ENCODE results near the gene LRP2.
"Not testable (repeated sequence)": the region's sequence is repeated elsewhere in the genome, so short reads cannot be mapped to it uniquely, and the experiment has no call there.

Gene LRP2

DNA sequence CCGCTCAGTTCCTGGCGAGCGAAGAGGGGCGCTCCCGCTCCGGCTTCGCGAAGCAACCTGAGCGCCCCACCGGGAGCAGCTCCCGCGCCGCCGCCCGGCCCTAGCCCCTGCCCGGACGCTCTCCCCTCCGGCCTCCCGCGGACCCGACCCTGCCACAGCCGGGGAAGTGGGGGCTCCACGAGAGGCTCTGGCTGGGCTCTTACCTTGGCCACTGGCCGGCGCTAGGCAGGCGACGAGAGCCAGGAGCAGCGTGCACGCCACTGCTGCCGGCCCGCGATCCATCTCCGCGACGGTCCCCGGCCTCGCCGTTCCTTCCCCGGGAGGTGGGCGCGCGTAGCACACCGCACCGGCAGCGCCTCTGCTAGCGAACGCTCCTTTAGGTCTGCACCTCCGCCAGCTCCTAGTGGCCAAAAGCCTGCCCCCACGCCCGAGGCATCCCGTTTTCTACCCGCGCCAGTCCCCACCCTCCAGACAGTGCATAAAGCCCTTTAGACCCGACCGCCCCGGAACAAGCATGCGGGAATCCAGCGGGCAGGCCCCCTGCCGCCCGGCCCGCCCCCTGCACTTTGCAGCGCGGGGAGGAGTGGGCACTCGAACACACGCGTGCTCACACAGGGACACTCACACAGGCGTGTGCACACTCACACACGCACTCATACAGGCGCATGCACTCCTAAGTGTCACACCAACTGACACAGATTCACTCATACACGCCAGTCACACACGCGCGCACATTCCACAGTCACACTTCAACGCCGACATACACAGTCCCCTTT lies at the start of gene LRP2:
Gene LRP2 (minus strand): TSS at position 417 of the 776 bp plus-strand sequence. CDS start 135 bp downstream, at position 282.
- peak; percentile 40 to 51 for DNase-seq

DNA sequence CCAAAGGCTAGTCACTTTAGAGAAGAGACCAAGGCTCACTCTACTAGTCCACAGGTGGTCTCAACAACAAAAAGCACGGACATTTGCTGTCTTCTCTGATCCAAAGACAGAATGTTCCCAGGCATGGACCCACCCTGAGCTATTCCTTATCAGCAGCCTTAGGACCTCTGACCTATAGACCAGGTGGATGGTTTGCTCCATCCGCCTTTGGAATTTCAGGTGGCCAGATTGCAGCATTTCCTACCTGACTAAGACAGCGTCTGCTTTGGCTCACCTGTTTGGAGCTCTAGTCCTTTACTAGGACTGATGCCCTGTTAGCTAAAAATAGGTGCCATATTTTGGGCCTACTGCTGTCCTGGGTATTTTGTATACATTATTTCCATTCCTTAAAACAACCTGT lies 44.6 kb upstream of the LRP2 start:
- no peak for DNase-seq

DNA sequence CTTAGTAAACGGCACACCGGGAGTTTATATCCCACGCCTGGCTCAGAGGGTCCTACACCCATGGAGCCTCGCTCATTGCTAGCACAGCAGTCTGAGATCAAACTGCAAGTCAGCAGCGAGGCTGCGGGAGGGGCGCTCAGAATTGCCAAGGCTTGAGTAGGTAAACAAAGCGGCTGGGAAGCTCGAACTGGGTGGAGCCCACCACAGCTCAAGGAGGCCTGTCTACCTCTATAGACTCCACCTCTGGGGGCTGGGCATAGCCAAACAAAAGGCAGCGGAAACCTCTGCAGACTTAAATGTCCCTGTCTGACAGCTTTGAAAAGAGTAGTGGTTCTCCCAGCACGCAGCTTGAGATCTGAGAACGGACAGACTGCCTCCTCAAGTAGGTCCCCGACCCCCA lies 37.2 kb upstream of the LRP2 start:
- DNase-seq: not testable (repeated sequence)

DNA sequence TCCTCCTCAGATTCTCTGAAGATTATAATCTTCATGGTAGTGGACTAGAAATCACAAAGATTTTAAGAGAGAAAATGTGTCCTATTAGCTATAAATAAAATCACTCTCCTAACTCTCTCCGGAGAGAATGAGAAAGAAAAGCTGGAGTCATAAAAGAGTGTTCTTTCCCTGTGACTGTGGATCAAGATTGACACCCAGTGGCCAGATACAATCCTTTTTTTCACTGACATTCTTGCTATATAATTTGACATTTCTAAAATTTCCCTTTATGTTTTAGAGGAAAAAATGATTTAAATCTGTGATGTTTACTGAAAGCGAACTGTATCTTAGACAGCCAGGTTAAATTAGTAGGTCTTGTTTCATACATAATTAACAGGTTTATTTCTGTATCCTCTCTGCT lies 35.4 kb upstream of the LRP2 start:
- DNase-seq: no peak

DNA sequence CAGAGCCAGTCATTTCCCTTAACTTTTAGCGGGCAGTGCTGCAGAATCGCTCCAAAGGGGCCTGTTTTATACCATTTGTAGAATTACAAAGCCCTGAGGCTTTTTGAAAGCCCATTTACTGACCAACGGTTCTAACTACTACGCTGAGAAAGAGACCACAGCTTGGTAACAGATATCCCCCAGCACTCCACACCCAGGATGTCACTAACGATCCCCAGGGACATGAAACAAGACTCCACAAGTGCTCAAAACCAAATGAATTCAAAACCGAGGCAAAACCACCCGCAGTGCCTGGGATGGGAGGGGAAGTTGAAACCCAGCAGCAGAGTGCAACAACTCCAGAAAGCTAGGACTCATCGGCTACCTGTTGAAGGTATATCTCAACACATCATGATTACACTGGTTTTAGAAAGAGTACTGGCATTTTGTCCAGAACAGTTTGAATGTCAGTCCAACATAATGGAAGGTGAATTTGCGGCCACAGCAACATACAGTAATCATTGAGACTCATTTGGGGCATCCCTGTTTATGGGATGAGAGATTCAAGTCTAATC lies 33.6 kb upstream of the LRP2 start:
- DNase-seq: no peak

DNA sequence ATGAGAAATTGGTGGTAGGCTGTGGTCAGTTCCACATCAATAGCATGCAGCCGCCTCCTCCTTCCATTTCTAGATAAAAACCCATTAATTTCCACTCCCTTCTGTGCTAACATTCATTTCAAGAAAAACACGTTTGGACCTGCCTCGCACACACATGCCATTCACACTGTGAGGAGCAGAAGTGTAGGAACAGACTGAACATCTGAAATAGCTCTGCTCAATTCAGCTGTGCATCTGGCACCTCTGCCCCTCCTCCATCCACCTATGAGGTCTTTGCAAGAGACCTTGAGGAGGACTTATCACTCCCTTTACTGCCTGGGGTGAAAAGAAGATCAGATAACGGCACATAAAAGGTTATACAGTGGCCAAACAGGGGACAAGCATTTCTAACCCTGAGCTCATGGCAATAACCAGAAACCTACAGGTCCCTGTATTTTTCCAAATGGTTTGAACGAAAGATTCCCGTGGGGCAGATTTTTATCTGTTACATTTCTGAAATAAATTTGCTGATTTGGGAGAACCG lies 30.8 kb upstream of the LRP2 start:
- DNase-seq: no peak

DNA sequence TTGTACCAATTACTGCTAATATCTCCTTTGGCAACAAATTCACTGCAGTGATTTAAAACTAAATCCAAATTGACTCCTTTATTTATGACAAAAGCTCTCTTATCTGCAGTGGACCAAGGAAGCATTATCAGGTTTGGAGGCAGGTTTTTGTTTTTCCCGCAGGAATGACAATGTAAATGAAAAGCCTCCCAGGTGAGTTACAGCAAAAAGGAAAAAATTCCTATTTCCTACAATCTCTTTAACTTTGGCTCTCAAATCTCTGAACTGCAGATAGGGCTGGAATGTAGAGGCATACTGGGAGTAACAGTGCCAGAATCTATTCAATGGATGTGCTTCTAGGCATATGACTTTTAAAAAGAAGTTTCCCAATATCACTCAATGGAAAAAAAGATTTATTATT lies 28.9 kb upstream of the LRP2 start:
- no peak for DNase-seq

DNA sequence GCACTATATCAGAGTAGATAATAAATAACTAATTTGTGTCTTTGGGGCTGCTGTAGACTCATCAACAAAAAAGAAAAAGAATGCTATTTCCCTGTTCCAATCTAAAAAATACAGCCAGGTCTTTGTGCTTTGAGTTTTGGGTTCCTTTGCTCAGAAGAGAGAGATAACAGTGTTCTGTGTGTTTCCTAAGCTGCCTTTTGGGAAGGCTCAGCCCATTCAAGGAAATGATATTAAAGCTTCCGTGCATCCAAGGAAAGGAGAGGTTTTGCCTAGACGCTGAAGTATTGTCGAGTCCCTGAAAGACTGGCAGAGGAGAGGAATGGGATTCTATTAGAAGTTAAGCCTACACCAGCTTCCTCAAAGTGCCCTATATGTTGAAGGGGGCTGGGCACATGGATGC lies 25.8 kb upstream of the LRP2 start:
- DNase-seq: no peak

DNA sequence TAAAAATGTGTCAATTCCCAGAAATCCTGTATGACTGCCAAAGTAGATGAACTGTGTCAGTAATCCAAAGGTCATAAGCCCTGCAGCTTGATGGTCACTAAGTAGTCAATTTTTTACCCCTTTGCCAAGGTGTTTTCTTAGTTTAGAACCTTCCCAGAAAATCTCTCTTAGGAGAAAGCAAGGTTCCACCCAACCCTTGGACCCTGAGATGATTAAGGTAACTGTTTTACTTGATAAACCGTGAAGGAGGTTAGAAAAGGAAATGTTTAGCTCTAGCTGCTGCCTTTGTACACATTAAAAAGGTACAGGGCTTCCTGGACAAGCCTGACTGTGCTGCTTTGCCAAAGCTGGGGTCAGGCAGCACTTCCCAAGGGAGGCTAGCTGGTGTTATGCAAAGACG lies 24.4 kb upstream of the LRP2 start:
- no peak for DNase-seq

DNA sequence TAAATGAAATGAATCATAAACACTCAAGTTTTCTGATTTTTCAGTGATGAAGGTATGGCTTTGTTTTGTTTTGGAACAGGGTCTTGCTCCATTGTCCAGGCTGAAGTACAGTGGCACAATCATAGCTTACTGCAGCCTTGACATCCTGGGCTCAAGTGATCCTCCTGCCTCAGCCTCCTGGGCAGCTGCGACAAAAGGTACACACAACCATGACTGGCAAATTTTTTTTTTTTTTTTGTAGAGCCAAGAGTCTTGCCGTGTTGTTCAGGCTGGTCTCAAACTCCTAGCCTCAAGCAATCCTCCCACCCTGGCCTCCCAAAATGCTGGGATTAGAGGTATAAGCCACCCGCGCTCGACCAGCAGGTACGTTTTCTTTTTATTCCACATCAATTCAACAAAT lies 22.5 kb upstream of the LRP2 start:
- DNase-seq: no peak

DNA sequence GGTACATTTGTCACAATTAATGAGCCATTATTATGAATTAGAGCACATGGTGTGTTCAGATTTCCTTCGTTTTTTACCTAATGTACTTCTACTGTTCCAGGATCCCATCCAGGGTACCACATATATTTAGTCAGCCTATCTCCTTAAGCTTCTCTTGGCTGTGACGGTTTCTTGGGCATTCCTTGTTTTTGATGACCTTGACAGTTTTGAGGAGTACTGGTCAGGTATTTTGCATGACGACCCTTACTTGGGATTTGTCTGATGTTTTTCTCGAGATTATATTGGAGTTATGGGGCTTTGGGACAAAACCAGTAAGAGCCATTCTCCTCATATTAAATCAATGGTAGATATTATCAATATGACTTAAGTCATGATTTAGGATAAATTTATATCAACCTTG lies 10.2 kb upstream of the LRP2 start:
- DNase-seq: no peak

DNA sequence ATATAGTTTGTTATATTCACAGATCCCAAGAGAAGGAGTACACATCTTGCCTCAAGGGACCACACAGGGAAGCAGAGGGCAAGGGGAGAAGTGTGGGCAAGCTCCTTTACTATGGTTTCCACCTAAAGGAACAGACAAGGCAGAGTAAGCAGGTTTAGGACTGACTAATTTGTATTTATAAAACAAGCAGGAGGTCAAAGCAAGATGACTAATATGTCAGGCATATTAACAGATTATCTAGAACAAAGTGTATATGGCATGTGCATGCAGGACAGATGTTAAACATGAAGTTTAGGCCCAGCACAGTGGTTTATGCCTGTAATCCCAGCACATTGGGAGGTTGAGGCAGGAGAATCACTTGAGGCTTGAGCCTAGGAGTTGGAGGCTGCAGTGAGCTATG lies 3.7 kb upstream of the LRP2 start:
- DNase-seq: no peak

DNA sequence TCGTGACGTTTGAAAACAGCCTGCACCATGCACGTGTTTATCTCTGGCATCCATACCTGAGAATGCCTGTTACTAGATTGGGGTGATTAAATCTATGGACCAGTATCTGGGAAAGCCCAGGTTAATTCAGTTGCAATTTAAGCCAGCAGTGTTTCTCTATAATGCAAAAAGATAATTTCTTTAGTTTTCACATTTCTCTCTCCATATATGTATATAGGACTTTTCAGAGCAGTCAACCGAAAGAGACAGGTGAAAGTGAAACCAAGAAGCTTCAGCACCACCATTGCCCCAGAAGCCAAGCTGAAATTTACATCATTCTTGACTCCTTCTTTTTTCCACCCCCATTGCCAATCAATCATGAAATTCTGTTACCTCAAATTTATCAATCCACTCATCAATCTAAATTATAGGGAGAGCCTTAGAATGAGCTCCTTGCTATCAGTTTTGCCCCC lies 2.7 kb upstream of the LRP2 start:
- DNase-seq: no peak

DNA sequence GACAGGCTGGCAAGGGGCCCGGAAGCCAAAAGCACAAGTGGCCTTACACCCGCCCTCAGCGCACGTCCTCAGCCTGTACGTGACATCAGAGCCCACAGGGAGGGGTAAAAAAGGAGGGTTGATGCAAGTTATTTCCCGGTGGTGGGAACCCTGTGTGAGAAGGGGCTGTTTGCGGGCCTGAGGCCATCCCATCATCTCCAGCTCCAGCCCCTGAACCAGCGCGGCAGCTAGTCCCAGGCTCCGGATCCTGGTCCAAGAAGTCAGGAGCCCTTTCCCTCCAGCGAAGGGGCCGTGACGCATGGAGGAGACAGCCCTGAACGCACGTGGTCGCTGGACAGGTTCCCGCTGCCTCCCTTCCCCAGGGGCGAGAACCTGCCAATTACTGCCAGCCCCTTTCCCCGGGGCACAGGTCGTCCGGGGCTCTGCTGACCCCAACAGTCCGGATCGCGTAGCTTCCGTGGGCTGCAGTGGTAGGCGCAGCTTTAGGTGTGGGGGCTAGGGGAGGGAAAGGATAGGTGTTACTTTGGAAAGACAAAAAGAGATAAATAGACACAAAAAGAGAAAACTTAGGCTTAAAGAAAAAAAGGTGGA lies 1.3 kb upstream of the LRP2 start:
- peak; percentile 57 to 64 for DNase-seq

DNA sequence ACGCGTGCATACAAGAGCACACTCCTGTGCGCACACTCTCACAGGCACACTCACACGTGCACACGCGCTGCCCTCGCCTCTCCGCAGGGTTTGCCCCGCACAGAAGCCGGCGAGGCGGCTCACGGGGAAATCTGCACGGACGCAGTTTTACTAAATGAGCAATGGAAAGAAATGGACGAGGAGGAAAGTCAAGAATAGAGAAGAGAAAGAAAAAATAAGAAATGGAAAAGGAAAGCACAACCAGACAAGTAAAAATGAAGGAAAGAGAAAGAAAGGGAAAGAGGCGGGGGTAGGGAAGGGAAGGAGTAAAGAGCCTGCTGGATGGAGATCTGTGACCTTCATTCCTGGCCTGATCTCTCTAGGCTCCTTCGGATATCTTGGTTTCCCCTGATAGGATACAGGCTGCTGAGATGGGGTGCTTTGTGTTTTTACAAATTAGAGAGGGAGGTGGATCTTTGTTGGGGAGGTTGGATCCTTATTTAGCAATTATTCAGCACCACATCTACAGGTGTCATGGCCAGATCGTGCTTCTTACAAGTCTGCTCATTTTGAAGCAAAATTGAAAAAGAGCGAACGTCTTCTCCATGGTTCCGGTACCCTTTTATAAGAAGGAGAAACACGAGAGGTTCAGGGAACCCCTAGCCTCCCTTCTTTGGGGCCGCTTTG lies 693 bp upstream of the LRP2 start:
- DNase-seq: no peak

DNA sequence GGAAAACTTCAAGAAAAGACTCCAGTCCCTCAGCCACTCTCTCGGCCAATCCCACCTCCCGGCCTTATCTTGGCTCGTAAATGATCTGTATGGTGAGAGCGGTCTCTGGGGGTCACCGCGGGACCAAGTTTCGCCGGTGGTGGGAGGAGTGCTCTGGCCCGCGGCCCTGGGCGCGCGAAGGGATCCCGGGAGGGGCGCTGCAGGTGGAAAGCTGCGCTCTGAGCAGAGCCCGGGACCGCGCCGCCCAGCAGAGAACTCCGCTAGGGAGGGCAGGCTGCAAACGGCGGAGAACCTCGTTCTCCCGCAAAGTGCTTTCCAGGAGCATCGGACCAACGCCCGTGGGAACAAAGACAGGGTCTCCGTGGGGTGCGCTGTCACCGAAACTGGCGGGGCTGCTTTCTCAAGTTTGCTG lies 622 bp downstream of the LRP2 start:
- DNase-seq: peak; percentile 29 to 37

DNA sequence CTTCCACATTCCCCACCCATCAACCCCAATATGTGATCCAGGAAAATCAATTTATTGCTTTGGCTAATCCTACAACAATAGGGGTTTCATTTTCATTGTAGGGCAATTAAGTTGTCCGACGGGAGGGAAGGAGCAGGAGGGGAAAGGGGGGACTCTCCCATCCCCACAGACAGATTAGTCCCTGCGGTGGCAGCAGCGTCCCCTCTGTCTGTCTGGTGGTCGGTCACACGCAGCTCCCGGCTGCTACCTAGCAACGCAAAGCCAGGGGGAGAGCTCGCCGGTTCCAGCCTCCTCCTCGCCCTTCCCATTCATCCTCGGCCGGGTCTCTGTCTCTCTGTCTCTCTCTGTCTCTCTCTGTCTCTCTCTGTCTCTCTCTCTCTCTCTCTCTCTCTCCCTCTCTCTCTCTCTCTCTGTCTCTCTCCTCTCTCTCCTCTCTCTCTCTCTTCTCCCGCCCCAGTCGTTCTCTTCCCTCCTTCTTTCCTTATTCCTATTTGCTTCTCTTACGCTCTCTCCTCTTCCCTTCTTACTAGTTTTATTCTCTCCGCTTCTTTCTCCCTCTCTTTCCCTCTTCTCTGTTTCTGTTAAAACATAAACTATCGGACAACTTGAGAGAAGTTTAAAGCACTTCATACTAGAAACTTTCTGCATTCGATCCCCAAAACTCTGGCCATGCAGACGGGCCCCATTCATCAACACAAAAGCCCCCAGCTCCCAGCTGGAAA lies 1.2 kb downstream of the LRP2 start:
- no peak for DNase-seq

DNA sequence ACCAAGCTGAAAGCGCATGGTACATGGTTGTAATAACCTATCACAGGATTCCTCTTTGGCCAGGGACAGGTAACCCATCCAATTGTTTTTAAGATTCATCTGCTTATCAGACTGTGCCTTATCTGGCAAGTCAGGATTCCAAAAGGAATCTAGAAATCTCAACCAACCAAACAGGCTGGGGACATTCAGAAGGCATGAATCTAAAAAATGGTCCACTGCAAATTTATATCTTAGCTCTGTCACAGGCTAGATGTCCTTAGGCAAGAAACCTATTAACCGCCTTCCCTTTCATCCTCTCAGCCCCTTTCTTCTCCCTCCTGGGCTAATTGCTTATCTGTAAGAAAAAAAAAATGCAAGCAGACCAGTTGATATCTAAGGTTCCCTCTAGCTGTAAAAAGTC lies 4.3 kb downstream of the LRP2 start:
- DNase-seq: no peak

DNA sequence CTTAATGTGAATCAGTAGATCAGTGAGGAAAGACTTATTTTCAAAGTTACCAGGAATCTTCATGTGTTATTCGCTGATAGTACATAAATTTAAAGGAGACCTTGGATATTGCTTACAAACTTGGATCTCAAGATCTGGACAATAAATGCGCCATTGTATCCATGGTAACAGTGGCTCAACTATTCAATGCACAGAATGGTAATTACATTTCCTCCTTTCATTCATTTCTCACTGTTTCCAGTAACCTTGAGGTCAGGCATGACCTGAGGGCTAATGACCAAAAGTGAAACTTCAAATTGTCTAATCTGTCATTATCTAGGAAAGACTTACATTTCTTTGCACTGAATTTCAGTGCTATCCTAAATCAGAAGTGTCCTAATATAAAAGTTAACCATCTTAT lies 8.1 kb downstream of the LRP2 start:
- no peak for DNase-seq

DNA sequence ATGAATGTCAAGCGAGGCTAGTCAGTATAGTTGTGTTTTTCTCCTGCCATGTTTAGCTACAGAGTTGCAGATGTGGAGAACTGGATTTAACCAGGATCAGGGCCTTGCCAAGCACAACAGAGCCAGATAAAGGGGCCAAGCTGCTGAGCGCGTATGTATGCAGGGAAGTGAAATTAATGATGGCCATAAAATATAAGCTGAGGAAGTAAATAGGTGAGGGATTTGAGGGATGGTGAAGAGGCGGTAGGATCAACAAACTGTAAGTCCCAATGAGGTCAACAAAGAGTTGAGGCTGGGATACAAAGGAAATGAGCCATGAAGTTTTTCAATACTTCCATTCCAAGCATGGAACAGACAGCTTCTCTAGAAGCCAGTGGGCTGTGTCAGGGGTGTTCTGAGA lies 10.6 kb downstream of the LRP2 start:
- no peak for DNase-seq

DNA sequence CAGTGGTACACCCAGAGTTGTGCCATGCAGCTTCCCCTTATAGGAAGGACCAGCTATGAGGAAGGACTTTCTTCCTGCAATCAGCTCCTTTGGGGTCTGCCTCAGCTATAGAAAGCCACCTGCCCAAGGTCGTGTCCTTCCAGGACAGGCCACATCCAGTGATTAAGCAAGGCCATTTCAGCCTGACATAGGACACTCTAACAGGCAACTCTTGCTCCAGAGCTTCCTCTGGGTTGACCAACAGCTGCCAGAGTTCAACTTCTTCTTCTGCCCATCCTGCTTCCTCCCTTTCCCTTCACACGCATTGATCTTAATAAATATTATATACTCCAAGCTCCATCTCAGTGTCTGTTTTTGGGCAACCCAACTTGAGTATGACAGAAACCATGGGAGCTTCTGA lies 12.8 kb downstream of the LRP2 start:
- no peak for DNase-seq

DNA sequence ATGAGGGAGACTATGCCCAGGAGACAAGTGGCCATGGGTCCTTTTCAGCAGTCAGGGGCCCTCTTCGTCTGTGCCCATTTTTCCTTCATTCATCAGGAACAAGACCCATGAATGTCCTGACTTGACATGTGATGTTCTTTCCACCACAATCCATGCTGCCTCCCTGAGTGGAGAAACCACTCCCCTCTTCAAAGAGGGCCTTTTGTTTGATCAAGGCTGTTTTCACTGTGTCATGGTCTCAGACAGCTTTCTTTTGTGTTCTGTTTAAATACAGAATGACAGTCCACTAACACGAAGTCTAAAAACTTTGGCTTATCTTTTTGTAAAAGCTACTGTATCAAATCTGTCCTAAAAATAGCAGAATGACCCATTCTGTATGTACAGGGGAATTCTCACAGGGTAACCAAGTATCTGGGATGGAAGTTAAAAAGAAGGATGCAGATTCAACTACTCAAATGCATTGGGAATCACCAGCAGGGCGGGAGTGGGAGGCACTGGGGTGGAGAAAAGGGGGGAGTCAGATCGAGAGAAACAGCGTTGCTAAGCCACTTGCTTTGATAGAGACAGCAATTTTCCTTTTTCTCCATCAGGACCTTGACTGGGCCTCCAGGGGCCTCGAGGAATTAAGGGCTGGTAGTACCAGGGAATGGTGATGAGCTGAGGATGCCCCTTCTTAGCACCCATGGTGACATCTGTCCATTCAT lies 13.9 kb downstream of the LRP2 start:
- no peak for DNase-seq

All from activated T-cell treated with anti-CD3 and anti-CD28 coated beads, Interleukin-2, amount 50 U/mL, for 48 hours (primary cell).